A673 (cell line): ENCODE data around the gene MAST4. TPM values are rescaled to one million over a fixed set of nuclear protein-coding genes. Genes with fewer than 3 reads are reported as not detected.

ENCODE experiments used
- BruUV-seq: library from RNA; stranded (reverse); fragments of 400-500 nt; replicated peaks from 2 replicates; lab custom pipeline; 2021; lab: Mats Ljungman, UMichigan
- CTCF ChIA-PET: fragments of 300-600 bp; sonication (Branson Sonifier 250); formaldehyde crosslinking; loops from one replicate; lab custom pipeline; 2022; ENCODE audit warnings: antibody characterized with exemption; lab: Charles Lee
- POLR2A ChIA-PET: fragments of 300-600 bp; sonication (Branson Sonifier 250); formaldehyde crosslinking; loops from one replicate; lab custom pipeline; 2022; ENCODE audit warnings: antibody characterized with exemption; ENCODE audit not compliant: low non-redundant PET; lab: Charles Lee
- DNase-seq: peaks from one replicate; pipeline ENCODE4 v3.0.0-alpha.2; 2015; ENCODE audit warnings: low spot score
- H3K27ac ChIP-seq: fragments of 200-600 bp; sonication (generic); 2 replicates; pipeline ENCODE4 v1.5.1; 2016; ENCODE audit warnings: mixed run types, low read depth, mild to moderate bottlenecking, mixed read lengths, antibody characterized with exemption, low read length; ENCODE audit not compliant: poor library complexity, severe bottlenecking
- H3K27me3 ChIP-seq: fragments of 200-600 bp; sonication (generic); replicated peaks from 2 replicates; pipeline ENCODE4 v1.6.1; 2017; ENCODE audit warnings: mixed run types, low read depth, mild to moderate bottlenecking, mixed read lengths, antibody characterized with exemption, low read length; ENCODE audit not compliant: insufficient read depth, poor library complexity
- H3K36me3 ChIP-seq: fragments of 200-600 bp; sonication (generic); 2 replicates; pipeline ENCODE4 v1.6.1; 2016; ENCODE audit warnings: mixed run types, mild to moderate bottlenecking, mixed read lengths, antibody characterized with exemption, low read length; ENCODE audit not compliant: insufficient read depth, poor library complexity, severe bottlenecking
- H3K4me1 ChIP-seq: fragments of 200-600 bp; sonication (generic); 2 replicates; pipeline ENCODE4 v1.6.1; 2017; ENCODE audit warnings: mixed run types, mild to moderate bottlenecking, mixed read lengths, antibody characterized with exemption, low read length; ENCODE audit not compliant: insufficient read depth, poor library complexity, severe bottlenecking
- H3K4me3 ChIP-seq: fragments of 200-600 bp; sonication (generic); 2 replicates; pipeline ENCODE4 v1.5.1; 2016; ENCODE audit warnings: low read depth, mixed run types, mild to moderate bottlenecking, mixed read lengths, low read length; ENCODE audit not compliant: poor library complexity, severe bottlenecking
- H3K9me3 ChIP-seq: fragments of 200-600 bp; sonication (generic); 2 replicates; pipeline ENCODE4 v1.6.1; 2016; ENCODE audit warnings: mixed run types, low read depth, mild to moderate bottlenecking, mixed read lengths, antibody characterized with exemption, low read length; ENCODE audit not compliant: poor library complexity, severe bottlenecking
- CTCF ChIP-seq: fragments of 300-800, 200-600 bp; sonication (generic); conservative IDR thresholded peaks from 2 replicates; pipeline ENCODE4 v1.5.1; 2017; ENCODE audit warnings: low read depth, mild to moderate bottlenecking, antibody characterized with exemption, low read length, moderate library complexity, mixed read lengths
- EZH2 ChIP-seq: fragments of 200-600 bp; sonication (generic); IDR thresholded peaks from 2 replicates; pipeline ENCODE4 v1.6.1; 2017; ENCODE audit warnings: borderline replicate concordance, low read depth, mild to moderate bottlenecking, mixed read lengths, antibody characterized with exemption, low read length; ENCODE audit not compliant: poor library complexity, severe bottlenecking
- intact Hi-C: fragments of 100-400 bp; cut with micrococcal nuclease; formaldehyde crosslinking; loops from one replicate; pipeline ENCODE4 v1.10.0; 2022; ENCODE audit not compliant: unreplicated experiment
- total RNA-seq: library from RNA; stranded (reverse); gene quantifications from 2 replicates; pipeline ENCODE4 v1.2.3, GENCODE V29; 2021

The MAST4 gene
- total RNA-seq, 1 experiment from 2014 or later, result 4.5 TPM

GRCh38 chr5:67146981-67147380 is 550.8 kb downstream of the MAST4 start:
- Histone ChIP-seq H3K36me3 (no peaks in the 10 kb centered on the region), H3K9me3 (no peaks in the 10 kb centered on the region), H3K27me3 (no peaks in the 10 kb centered on the region), H3K4me1 (no peaks in the 10 kb centered on the region), H3K27ac (no peak overlapping the region), H3K4me3 (no peak overlapping the region)
- no TSS peak for BruUV-seq
- CTCF ChIA-PET, result no interaction called here
- DNase-seq, result no peak
- TF ChIP-seq CTCF, result no peak
- no peak for TF ChIP-seq EZH2
- POLR2A ChIA-PET, result no interaction called here
- intact Hi-C loops, result loop anchor here (10.0 kb wide), 1 partner anchor 342 kb away; no protein-coding TSS in a partner anchor

GRCh38 chr5:67147760-67148159 is 551.6 kb downstream of the MAST4 start:
- no peak overlapping the region for H3K4me3 ChIP-seq
- TF ChIP-seq CTCF (no peak), EZH2 (no peak)
- H3K36me3 ChIP-seq, result no peaks in the 10 kb centered on the region
- CTCF ChIA-PET, result no interaction called here
- no peaks in the 10 kb centered on the region for H3K4me1 ChIP-seq
- POLR2A ChIA-PET, result no interaction called here
- no peak overlapping the region for H3K27ac ChIP-seq
- H3K27me3 ChIP-seq, result no peaks in the 10 kb centered on the region
- DNase-seq, result no peak
- H3K9me3 ChIP-seq, result no peaks in the 10 kb centered on the region
- intact Hi-C loops, result loop anchor here (10.0 kb wide), 1 partner anchor 343 kb away; no protein-coding TSS in a partner anchor
- no TSS peak for BruUV-seq

- Histone ChIP-seq H3K4me3 (no peak overlapping the region), H3K9me3 (no peaks in the 10 kb centered on the region), H3K36me3 (no peaks in the 10 kb centered on the region), H3K27me3 (no peaks in the 10 kb centered on the region), H3K4me1 (no peaks in the 10 kb centered on the region), H3K27ac (no peak overlapping the region)
- DNase-seq, result no peak
- TF ChIP-seq EZH2 (no peak), CTCF (no peak)
- ChIA-PET POLR2A (no interaction called here), CTCF (no interaction called here)
- no TSS peak for BruUV-seq
- intact Hi-C loops, result loop anchor here (10.0 kb wide), 1 partner anchor 345 kb away; no protein-coding TSS in a partner anchor
Measured at GRCh38 chr5:67149057-67149950, 553.1 kb downstream of the MAST4 start.
